GM18526 (cell line): ENCODE data around the gene AQP12B.

Experiments used
- POLR2A ChIP-seq: IDR thresholded peaks from 3 replicates; pipeline ENCODE4 v1.6.1; 2011; ENCODE audit not compliant: insufficient read length; ENCODE audit errors: extremely low read depth

The AQP12B gene

DNA sequence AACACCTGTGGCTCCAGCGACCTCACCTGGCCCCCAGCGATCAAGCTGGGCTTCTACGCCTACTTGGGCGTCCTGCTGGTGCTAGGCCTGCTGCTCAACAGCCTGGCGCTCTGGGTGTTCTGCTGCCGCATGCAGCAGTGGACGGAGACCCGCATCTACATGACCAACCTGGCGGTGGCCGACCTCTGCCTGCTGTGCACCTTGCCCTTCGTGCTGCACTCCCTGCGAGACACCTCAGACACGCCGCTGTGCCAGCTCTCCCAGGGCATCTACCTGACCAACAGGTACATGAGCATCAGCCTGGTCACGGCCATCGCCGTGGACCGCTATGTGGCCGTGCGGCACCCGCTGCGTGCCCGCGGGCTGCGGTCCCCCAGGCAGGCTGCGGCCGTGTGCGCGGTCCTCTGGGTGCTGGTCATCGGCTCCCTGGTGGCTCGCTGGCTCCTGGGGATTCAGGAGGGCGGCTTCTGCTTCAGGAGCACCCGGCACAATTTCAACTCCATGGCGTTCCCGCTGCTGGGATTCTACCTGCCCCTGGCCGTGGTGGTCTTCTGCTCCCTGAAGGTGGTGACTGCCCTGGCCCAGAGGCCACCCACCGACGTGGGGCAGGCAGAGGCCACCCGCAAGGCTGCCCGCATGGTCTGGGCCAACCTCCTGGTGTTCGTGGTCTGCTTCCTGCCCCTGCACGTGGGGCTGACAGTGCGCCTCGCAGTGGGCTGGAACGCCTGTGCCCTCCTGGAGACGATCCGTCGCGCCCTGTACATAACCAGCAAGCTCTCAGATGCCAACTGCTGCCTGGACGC, 52.5 kb downstream of the AQP12B start:
- no peak for TF ChIP-seq POLR2A

- no peak for TF ChIP-seq POLR2A
Measured at GRCh38 chr2:240629619-240629967, 53.1 kb downstream of the AQP12B start.

GRCh38 chr2:240628808-240629618, 53.7 kb downstream of the AQP12B start:
- no peak for TF ChIP-seq POLR2A

GRCh38 chr2:240628507-240628807, 54.2 kb downstream of the AQP12B start:
- TF ChIP-seq POLR2A = no peak

DNA sequence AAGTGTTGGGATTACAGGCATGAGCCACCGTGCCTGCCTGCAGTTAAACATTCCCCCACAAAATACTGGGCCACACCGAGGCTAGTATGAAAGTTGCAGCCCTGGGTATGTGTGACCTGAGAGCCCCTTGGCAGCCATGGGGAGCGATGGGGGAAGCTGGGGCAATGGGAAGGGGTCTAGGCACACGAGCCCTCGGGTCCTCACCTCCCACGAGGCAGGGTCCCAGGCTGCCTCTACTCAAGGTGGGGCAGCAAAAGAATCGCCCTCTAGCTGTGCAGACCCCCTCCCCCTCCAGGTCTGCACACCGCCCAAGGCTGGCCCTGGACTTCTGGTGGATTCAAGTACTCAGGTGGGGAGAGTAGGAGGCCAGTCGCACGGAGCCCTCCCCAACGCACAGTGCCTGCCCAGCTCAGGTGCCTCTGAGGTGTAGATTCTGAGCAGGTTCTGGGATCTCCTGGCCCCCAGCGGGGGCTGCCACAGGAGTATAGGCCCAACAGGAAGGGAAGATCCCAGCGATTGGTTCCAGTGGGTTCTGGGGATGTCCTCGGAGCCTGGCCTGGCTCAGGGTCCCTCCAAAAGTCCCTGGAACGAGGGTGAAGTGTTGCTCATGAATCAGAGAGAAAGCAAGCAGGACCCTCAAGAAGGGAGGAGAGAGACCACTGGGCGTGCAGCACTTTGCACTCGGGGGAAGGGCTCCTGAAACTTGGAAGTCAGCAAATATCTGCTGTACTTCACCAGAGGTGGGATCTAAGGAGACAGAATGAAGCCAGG, 54.8 kb downstream of the AQP12B start:
- no peak for TF ChIP-seq POLR2A

- no peak for TF ChIP-seq POLR2A
Measured at GRCh38 chr2:240626531-240627300, 56.0 kb downstream of the AQP12B start.
